GM21381 (cell line): ENCODE results near the gene ERO1A.
"Not testable (repeated sequence)": the region's sequence is repeated elsewhere in the genome, so short reads cannot be mapped to it uniquely, and the experiment has no call there.

Source experiments
- ATAC-seq: cut with Tn5 transposase; IDR thresholded peaks from one replicate; pipeline ENCODE4 v1.9.1; 2021; ENCODE audit warnings: mild to moderate bottlenecking, moderate library complexity; ENCODE audit not compliant: unreplicated experiment

The ERO1A gene, protein sequence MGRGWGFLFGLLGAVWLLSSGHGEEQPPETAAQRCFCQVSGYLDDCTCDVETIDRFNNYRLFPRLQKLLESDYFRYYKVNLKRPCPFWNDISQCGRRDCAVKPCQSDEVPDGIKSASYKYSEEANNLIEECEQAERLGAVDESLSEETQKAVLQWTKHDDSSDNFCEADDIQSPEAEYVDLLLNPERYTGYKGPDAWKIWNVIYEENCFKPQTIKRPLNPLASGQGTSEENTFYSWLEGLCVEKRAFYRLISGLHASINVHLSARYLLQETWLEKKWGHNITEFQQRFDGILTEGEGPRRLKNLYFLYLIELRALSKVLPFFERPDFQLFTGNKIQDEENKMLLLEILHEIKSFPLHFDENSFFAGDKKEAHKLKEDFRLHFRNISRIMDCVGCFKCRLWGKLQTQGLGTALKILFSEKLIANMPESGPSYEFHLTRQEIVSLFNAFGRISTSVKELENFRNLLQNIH

GRCh38 chr14:52695481-52696091 lies at the start of gene ERO1A:
Gene ERO1A, minus strand, starts transcription at chr14:52695558. Its CDS starts 77 bp downstream, at chr14:52695481.
- peak; percentile 63 for ATAC-seq

GRCh38 chr14:52741865-52742264 lies 46.5 kb upstream of the ERO1A start:
- no peak for ATAC-seq

- no peak for ATAC-seq
These were observed 45.4 kb upstream of the ERO1A start for GRCh38 chr14:52740751-52741150.

DNA sequence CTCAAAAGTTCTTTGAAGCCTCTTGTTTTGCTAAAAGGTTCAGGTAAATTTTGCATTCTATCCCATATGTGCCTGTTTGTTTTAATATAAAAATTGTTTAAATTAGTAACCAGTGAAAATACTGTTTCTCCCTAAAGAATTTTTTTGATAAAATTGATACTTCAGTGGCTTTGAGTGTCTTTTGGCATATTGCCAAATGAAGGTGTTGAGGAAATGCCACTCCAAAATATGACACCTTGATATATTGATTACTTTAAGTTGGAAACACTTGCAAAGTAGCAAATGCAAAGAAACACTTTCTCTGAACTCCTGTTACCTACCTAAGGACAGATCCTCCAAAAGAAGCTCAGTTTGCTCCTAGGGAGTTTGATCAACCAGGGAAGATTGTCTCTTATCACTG lies 43.1 kb upstream of the ERO1A start:
- ATAC-seq, result no peak

GRCh38 chr14:52735921-52736489 lies 40.6 kb upstream of the ERO1A start:
- no peak for ATAC-seq

- no peak for ATAC-seq
These were observed 38.5 kb upstream of the ERO1A start for GRCh38 chr14:52733824-52734223.

DNA sequence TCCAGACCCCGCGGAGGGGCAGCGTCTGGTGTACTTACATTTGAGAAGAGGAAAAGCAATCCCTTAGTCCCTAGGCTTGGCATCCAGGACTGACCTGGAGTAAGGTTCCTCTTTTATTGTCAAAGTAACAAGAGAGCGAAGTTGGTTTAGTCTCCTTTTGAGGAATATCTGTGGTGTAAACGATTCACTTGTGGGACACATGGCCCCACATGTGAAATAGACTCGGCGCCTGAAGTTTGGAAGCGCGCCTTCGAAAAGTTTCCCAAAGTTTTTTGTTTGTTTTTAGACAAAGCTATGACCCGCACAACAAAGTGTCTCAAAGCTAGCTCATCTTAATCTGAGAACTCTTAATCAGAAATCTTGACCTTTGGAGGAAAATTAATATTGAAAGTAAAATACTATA lies 35.4 kb upstream of the ERO1A start:
- ATAC-seq, result no peak

DNA sequence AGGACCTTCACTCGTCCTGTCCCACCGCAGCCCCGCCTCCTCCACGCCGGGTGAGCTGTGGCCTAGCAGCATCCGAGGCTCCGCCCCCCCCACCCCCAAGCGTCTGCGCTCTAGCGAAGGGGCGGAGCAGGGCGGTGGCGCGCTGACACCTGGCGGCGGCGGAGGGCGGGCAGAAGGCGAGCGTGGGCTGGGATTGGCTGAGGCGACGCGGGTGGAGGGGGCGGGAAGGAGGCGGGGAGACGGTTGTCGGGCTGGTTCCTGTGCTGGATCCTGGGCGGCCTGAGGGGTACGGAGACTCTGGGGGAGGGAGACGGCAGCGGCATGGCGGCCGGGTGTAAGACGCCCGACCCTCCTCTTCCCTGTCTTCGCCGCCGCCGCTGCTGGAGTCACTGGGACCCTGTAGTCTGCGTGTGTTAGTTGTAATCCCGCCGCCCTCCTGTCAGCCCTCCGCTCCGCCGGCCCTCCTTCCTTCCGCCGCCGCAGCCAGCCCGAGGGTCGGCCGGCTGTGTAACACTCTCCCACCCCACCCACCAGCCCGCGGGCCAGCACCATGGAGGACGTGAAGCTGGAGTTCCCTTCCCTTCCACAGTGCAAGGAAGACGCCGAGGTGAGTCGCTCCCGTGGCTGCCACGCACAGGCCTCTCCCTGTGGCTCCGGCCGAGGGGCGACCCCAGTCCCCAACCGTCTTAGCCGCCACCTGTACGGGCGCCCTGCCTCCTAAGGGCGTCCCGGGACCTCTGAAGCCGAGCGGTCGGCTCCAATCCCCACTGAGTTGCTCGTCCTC lies 34.8 kb upstream of the ERO1A start, which contains the start of gene STYX:
STYX (plus strand) TSS at position 242 of the 784 bp plus-strand sequence; CDS start at position 551, 309 bp downstream.
- peak; percentile 91 for ATAC-seq

GRCh38 chr14:52729585-52729924 lies 34.2 kb upstream of the ERO1A start:
- ATAC-seq, result no peak

- ATAC-seq, result not testable (repeated sequence)
These were observed 33.7 kb upstream of the ERO1A start for GRCh38 chr14:52729035-52729434.

DNA sequence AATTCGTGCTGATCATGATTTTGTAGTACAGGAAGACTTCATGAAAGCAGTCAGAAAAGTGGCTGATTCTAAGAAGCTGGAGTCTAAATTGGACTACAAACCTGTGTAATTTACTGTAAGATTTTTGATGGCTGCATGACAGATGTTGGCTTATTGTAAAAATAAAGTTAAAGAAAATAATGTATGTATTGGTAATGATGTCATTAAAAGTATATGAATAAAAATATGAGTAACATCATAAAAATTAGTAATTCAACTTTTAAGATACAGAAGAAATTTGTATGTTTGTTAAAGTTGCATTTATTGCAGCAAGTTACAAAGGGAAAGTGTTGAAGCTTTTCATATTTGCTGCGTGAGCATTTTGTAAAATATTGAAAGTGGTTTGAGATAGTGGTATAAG lies 32.2 kb upstream of the ERO1A start:
- not testable (repeated sequence) for ATAC-seq

- no peak for ATAC-seq
These were observed 28.9 kb upstream of the ERO1A start for GRCh38 chr14:52724360-52724644.

DNA sequence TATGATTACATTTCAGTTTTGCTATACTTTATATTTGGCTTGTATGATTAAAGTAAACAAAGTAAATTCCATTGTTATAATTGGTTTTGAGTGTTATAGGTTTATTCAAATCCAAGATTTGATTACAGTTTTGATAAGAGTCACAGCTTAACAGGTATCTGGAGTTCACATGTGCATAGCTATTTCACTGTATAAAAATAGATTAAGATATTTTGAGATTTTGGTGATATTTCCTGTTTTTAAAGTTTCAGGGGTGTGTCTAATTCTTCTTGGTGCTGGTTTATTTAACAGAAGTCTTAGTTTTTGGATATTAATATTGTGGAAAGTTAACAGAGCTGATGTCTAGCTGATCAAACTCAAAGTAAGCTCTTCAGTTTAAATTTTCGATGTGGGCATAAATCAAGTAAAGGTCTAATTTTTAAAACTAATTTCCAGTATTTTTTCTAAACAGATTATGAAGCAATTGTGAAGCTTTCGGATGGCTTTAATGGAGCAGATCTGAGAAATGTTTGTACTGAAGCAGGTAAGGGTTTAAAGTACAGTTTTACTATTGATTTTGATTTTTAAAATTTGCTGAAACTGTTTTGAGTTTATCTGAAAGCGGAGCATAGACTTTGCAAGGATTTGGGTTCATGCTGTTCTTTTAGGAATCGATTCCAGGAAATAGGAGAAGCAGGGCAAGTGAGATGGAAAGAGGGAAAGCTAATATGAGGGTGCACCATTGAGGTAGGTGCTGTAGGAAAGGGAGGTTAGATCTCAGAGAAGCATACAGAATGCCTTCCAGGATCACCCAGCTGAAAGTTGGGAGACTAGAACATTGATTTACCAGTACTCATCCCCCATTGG lies 28.4 kb upstream of the ERO1A start:
- ATAC-seq, result no peak

DNA sequence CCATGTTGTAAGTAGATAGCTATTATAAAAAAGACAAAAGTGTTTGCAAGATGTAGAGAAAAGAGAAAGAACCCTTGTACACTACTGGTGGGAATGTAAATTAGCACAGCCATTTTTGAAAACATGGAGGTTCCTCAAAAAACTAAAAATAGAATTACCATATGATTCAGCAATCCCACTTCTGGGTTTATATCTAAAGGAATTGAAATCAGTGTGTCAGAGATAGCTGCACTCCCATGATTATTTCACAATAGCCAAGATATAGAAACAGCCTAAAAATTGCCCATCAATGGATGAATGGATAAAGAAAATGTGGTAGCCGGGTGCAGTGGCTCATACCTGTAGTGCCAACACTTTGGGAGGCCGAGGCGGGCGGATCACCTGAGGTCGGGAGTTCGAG lies 20.8 kb upstream of the ERO1A start:
- ATAC-seq, result no peak

- no peak for ATAC-seq
These were observed 16.3 kb upstream of the ERO1A start for GRCh38 chr14:52711666-52712065.

DNA sequence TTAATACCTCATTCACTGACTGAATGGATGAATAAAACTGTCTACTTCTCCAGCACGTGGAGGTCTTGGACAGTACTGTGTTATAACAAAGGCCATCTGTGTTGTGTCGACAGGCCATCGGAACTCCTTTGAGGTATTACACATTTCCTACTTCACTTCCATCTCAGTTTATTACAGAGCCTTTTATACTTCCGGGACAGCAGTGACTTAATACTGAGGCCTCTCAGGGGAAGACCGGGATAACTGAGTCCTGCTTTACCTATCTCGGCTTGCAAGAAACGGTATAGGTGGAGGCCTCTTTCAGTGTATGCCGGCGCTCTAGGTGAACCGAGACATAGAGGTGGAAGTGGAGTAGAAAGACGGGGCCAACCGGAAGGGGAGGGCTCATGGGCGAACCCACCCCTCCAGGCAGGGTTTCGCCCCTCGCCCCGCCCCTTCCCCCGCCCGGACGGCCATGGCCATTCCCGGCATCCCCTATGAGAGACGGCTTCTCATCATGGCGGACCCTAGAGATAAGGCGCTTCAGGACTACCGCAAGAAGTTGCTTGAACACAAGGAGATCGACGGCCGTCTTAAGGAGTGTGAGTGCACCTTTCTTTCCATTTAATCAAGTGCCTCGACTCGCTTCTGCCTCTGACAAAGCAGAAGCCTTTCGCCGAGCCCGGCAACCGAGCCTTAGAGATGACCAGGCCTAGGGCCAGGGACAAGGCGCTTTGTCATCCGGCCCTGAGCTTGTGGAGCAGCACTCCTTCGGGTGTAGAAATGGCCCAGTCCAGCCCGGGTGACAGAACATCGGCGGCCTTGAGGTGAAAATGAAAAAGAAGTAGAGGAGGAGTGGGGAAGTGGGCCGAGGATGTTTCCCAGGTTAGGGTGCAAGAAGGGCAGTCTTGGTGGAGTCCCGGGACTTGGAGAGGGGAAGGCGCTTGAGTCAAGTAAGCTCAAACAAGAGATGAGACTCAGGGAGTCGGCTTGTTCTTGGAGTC lies 11.7 kb upstream of the ERO1A start, which contains the start of gene PSMC6:
PSMC6 (plus strand) TSS at position 477 of the 983 bp plus-strand sequence; CDS start at position 497, 20 bp downstream.
- peak; percentile 98 for ATAC-seq

DNA sequence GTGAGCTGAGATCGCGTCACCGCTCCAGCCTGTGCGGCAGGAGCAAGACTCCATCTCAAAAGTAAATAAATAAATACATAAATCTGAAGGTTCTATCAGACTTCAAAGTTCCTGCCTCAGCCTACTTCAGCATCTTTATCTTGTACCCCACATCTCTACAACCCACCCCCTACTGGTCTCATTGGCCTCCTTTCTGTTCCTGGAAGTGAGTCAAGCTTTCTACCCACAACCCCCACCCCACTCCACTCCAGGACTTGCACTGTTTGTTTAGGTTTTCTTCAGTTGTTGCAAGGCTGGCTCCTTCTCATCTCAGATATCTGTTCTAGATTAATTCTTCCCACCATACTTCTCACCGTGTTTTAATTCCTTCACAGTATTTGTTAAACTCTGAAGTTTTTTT lies 10.9 kb upstream of the ERO1A start:
- ATAC-seq, result no peak

GRCh38 chr14:52703664-52704063 lies 8.3 kb upstream of the ERO1A start:
- no peak for ATAC-seq

- no peak for ATAC-seq
These were observed 7.9 kb upstream of the ERO1A start for GRCh38 chr14:52703225-52703624.
